HG02885 (cell line): ENCODE data around the gene MIA.
"Not testable (repeated sequence)": the region's sequence is repeated elsewhere in the genome, so short reads cannot be mapped to it uniquely, and the experiment has no call there.

Experiments
- ATAC-seq: cut with Tn5 transposase; IDR thresholded peaks from one replicate; pipeline ENCODE4 v1.9.1; 2021; ENCODE audit warnings: mild to moderate bottlenecking; ENCODE audit not compliant: unreplicated experiment, poor library complexity

MIA gene

GRCh38 chr19:40774916-40775631, at the start of gene MIA:
MIA (plus strand) TSS chr19:40775521; CDS start chr19:40775543, 22 bp downstream.
- no peak for ATAC-seq

- ATAC-seq = no peak
Measured at GRCh38 chr19:40726279-40726678, 49.0 kb upstream of the MIA start.

GRCh38 chr19:40730065-40730464, 45.3 kb upstream of the MIA start:
- ATAC-seq = not testable (repeated sequence)

- not testable (repeated sequence) for ATAC-seq
Measured at GRCh38 chr19:40732304-40732703, 43.0 kb upstream of the MIA start.

GRCh38 chr19:40733149-40733548, 42.2 kb upstream of the MIA start:
- ATAC-seq = no peak

- ATAC-seq = no peak
Measured at GRCh38 chr19:40735013-40735771, 40.1 kb upstream of the MIA start.

GRCh38 chr19:40736661-40737060, 38.7 kb upstream of the MIA start:
- no peak for ATAC-seq

- no peak for ATAC-seq
Measured at GRCh38 chr19:40737102-40737644, 38.1 kb upstream of the MIA start.

- ATAC-seq = no peak
Measured at GRCh38 chr19:40739030-40739839, 36.1 kb upstream of the MIA start.

- no peak for ATAC-seq
Measured at GRCh38 chr19:40739871-40740703, 35.2 kb upstream of the MIA start.

GRCh38 chr19:40740747-40741146, 34.6 kb upstream of the MIA start:
- no peak for ATAC-seq

- no peak for ATAC-seq
Measured at GRCh38 chr19:40741527-40742390, 33.6 kb upstream of the MIA start.

- no peak for ATAC-seq
Measured at GRCh38 chr19:40742477-40742876, 32.8 kb upstream of the MIA start.

- ATAC-seq = no peak
Measured at GRCh38 chr19:40742886-40743285, 32.4 kb upstream of the MIA start.

GRCh38 chr19:40743926-40744325, 31.4 kb upstream of the MIA start:
- no peak for ATAC-seq

GRCh38 chr19:40744554-40745401, 30.5 kb upstream of the MIA start:
- no peak for ATAC-seq

GRCh38 chr19:40745402-40745780, 29.9 kb upstream of the MIA start:
- no peak for ATAC-seq

GRCh38 chr19:40747536-40747935, 27.8 kb upstream of the MIA start:
- no peak for ATAC-seq
